ENCODE results near the gene NBR1.
"Not testable (repeated sequence)": the region's sequence is repeated elsewhere in the genome, so short reads cannot be mapped to it uniquely, and the experiment has no call there.

DNA sequence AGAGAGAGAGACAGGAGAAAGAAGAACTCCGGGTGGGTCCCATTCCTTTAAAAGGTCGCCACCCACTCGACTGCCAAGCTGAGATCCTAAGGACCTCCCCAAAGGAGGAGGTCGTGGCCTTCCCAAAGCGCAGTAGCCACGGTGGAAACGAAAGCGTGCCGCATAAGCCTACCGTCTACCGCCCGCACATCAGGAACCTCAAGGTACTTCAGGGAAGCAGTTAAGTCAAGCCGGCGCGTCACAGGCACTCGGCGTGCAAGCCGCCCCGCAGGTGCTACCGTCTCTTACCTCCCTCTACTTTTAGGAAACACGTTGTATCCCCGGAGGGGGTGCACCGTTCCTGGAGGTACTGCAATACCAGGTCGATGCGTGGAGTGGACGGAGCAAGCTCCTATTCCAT lies 68.6 kb downstream of the NBR1 start:
- TF ChIP-seq, protein P1, sequence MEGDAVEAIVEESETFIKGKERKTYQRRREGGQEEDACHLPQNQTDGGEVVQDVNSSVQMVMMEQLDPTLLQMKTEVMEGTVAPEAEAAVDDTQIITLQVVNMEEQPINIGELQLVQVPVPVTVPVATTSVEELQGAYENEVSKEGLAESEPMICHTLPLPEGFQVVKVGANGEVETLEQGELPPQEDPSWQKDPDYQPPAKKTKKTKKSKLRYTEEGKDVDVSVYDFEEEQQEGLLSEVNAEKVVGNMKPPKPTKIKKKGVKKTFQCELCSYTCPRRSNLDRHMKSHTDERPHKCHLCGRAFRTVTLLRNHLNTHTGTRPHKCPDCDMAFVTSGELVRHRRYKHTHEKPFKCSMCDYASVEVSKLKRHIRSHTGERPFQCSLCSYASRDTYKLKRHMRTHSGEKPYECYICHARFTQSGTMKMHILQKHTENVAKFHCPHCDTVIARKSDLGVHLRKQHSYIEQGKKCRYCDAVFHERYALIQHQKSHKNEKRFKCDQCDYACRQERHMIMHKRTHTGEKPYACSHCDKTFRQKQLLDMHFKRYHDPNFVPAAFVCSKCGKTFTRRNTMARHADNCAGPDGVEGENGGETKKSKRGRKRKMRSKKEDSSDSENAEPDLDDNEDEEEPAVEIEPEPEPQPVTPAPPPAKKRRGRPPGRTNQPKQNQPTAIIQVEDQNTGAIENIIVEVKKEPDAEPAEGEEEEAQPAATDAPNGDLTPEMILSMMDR (IDR thresholded peaks at IDR 0.05) = not testable (repeated sequence)
- not testable (repeated sequence) for TF ChIP-seq POLR2AphosphoS5 (IDR thresholded peaks at IDR 0.05; ENCODE audit: insufficient read depth in 1 of 2, low read depth in 1 of 2); POLR2A (IDR thresholded peaks at IDR 0.05)

Data from vagina (tissue), 2 donors.